BLaER1 treated with 17β-estradiol and CSF1 and Interleukin-3, amounts not matched to agents 10 nM and 100 nM (cell line): ENCODE data around the gene NPC2.
A peak's percentile ranks its signal among the peaks of the same experiment; 100 is the strongest.

Experiments used
- H3K27ac ChIP-seq, 11 experiments: shearing (Covaris generic); formaldehyde crosslinking; 2 replicates each; pipeline ENCODE4 v1.8.1; 2022
- H3K27me3 ChIP-seq, 11 experiments: shearing (Covaris generic); formaldehyde crosslinking; 2 replicates each; pipeline ENCODE4 v1.8.1; 2022
- H3K36me3 ChIP-seq, 11 experiments: shearing (Covaris generic); formaldehyde crosslinking; 2 replicates each; pipeline ENCODE4 v1.8.1; 2022
- H3K4me1 ChIP-seq, 10 experiments: shearing (Covaris generic); formaldehyde crosslinking; 2 replicates each; pipeline ENCODE4 v1.8.1; 2022
- H3K4me2 ChIP-seq, 11 experiments: shearing (Covaris generic); formaldehyde crosslinking; 2 replicates each; pipeline ENCODE4 v1.8.1; 2022
- H3K4me3 ChIP-seq, 10 experiments: shearing (Covaris generic); formaldehyde crosslinking; 2 replicates each; pipeline ENCODE4 v1.8.1; 2022
- H3K9ac ChIP-seq, 11 experiments: shearing (Covaris generic); formaldehyde crosslinking; 2 replicates each; pipeline ENCODE4 v1.8.1; 2022
- H3K9me3 ChIP-seq, 11 experiments: shearing (Covaris generic); formaldehyde crosslinking; replicated peaks in 1 of 11; 2 replicates each; pipeline ENCODE4 v1.8.1; 2022
- H4K20me1 ChIP-seq, 11 experiments: shearing (Covaris generic); formaldehyde crosslinking; 2 replicates each; pipeline ENCODE4 v1.8.1; 2022
- Cebpa-rat ChIP-seq, 11 experiments: shearing (Covaris generic); IDR thresholded peaks; 2 replicates each; pipeline ENCODE4 v1.8.1; 2022

Gene NPC2

GRCh38 chr14:74524076-74524811 lies 31.1 kb upstream of the NPC2 start:
- Histone ChIP-seq H3K27ac (no peak overlapping the region), H4K20me1 (no peaks in the 10 kb centered on the region; a peak in 2 of 22 replicates), H3K4me3 (no peak overlapping the region), H3K9ac (no peak overlapping the region), H3K4me1 (peaks cover 15 to 44% (median 31%) of the 10 kb centered on the region in 10 experiments), H3K4me2 (peak overlapping the region in 6 of 11 experiments; percentile 2 to 81 (median 59); a peak in 10 of 22 replicates), H3K9me3 (no peaks in the 10 kb centered on the region), H3K27me3 (no peaks in the 10 kb centered on the region), H3K36me3 (peaks cover 0 to 3% (median 0%) of the 10 kb centered on the region in 11 experiments; a peak in 1 of 22 replicates)
- TF ChIP-seq Cebpa-rat (IDR thresholded peaks at IDR 0.05) = no peak

- Histone ChIP-seq H3K27me3 (no peaks in the 10 kb centered on the region), H3K4me1 (peaks cover 23 to 38% (median 35%) of the 10 kb centered on the region in 10 experiments), H4K20me1 (no peaks in the 10 kb centered on the region; a peak in 2 of 22 replicates), H3K4me2 (no peak overlapping the region), H3K9ac (no peak overlapping the region), H3K36me3 (peaks cover 0 to 3% (median 0%) of the 10 kb centered on the region in 11 experiments; a peak in 1 of 22 replicates), H3K27ac (no peak overlapping the region), H3K9me3 (no peaks in the 10 kb centered on the region), H3K4me3 (no peak overlapping the region)
- TF ChIP-seq Cebpa-rat (IDR thresholded peaks at IDR 0.05) = no peak
Observed at GRCh38 chr14:74522740-74523139, 29.6 kb upstream of the NPC2 start.

- Histone ChIP-seq H3K27ac (no peak overlapping the region), H3K36me3 (peaks cover 0 to 3% (median 0%) of the 10 kb centered on the region in 11 experiments; a peak in 1 of 22 replicates), H3K9me3 (no peaks in the 10 kb centered on the region), H3K4me2 (no peak overlapping the region), H3K4me1 (peaks cover 23 to 31% (median 28%) of the 10 kb centered on the region in 10 experiments), H3K4me3 (no peak overlapping the region), H4K20me1 (no peaks in the 10 kb centered on the region; a peak in 2 of 22 replicates), H3K27me3 (no peaks in the 10 kb centered on the region), H3K9ac (no peak overlapping the region)
- no peak for TF ChIP-seq Cebpa-rat (IDR thresholded peaks at IDR 0.05)
Observed at GRCh38 chr14:74521756-74522155, 28.7 kb upstream of the NPC2 start.

- no peak overlapping the region for H3K4me3 ChIP-seq
- no peak overlapping the region for H3K4me2 ChIP-seq
- TF ChIP-seq Cebpa-rat (IDR thresholded peaks at IDR 0.05) = no peak
- H4K20me1 ChIP-seq = no peaks in the 10 kb centered on the region
- H3K27me3 ChIP-seq = no peaks in the 10 kb centered on the region
- H3K27ac ChIP-seq = no peak overlapping the region
- peaks cover 20 to 26% (median 23%) of the 10 kb centered on the region in 10 experiments for H3K4me1 ChIP-seq
- no peaks in the 10 kb centered on the region for H3K9me3 ChIP-seq
- H3K36me3 ChIP-seq = peaks cover 0 to 3% (median 0%) of the 10 kb centered on the region in 11 experiments; a peak in 1 of 22 replicates
- no peak overlapping the region for H3K9ac ChIP-seq
Observed at GRCh38 chr14:74519316-74520074, 26.4 kb upstream of the NPC2 start.

- peak overlapping the region in 6 of 11 experiments; percentile 8 to 42 (median 40); a peak in 10 of 22 replicates for H3K4me2 ChIP-seq
Observed at GRCh38 chr14:74518221-74518620, 25.1 kb upstream of the NPC2 start.

GRCh38 chr14:74517731-74518130 lies 24.6 kb upstream of the NPC2 start:
- Histone ChIP-seq H3K36me3 (peaks cover 0 to 3% (median 0%) of the 10 kb centered on the region in 11 experiments; a peak in 1 of 22 replicates), H3K27ac (no peak overlapping the region), H3K4me3 (no peak overlapping the region), H3K9me3 (no peaks in the 10 kb centered on the region), H3K4me1 (peaks cover 32 to 40% (median 36%) of the 10 kb centered on the region in 10 experiments), H3K9ac (no peak overlapping the region), H3K4me2 (peak overlapping the region in 6 of 11 experiments; percentile 8 to 42 (median 40); a peak in 6 of 22 replicates), H3K27me3 (no peaks in the 10 kb centered on the region), H4K20me1 (no peaks in the 10 kb centered on the region)
- TF ChIP-seq Cebpa-rat (IDR thresholded peaks at IDR 0.05) = no peak

More at GRCh38 chr14:74518221-74518620, 25.1 kb upstream of the NPC2 start:
- Histone ChIP-seq H3K27me3 (no peaks in the 10 kb centered on the region), H3K4me1 (peaks cover 27 to 39% (median 35%) of the 10 kb centered on the region in 10 experiments), H3K4me3 (no peak overlapping the region), H3K27ac (no peak overlapping the region), H3K9ac (no peak overlapping the region), H3K36me3 (peaks cover 0 to 3% (median 0%) of the 10 kb centered on the region in 11 experiments; a peak in 1 of 22 replicates), H3K9me3 (no peaks in the 10 kb centered on the region), H4K20me1 (no peaks in the 10 kb centered on the region)
- no peak for TF ChIP-seq Cebpa-rat (IDR thresholded peaks at IDR 0.05)

GRCh38 chr14:74516451-74517160 lies 23.5 kb upstream of the NPC2 start:
- H3K4me2 ChIP-seq = no peak overlapping the region

GRCh38 chr14:74515891-74516412 lies 22.8 kb upstream of the NPC2 start:
- peaks cover 35 to 54% (median 38%) of the 10 kb centered on the region in 10 experiments for H3K4me1 ChIP-seq
- H3K9me3 ChIP-seq = no peaks in the 10 kb centered on the region
- no peak overlapping the region for H3K27ac ChIP-seq
- H3K4me2 ChIP-seq = peak overlapping the region; percentile 54 to 92 (median 85); a peak in 19 of 22 replicates
- H3K36me3 ChIP-seq = peaks cover 0 to 3% (median 0%) of the 10 kb centered on the region in 11 experiments; a peak in 1 of 22 replicates
- no peak overlapping the region for H3K9ac ChIP-seq
- H3K4me3 ChIP-seq = no peak overlapping the region
- TF ChIP-seq Cebpa-rat (IDR thresholded peaks at IDR 0.05) = no peak
- H4K20me1 ChIP-seq = no peaks in the 10 kb centered on the region
- no peaks in the 10 kb centered on the region for H3K27me3 ChIP-seq

More at GRCh38 chr14:74516451-74517160, 23.5 kb upstream of the NPC2 start:
- Histone ChIP-seq H3K27ac (no peak overlapping the region), H3K36me3 (peaks cover 0 to 3% (median 0%) of the 10 kb centered on the region in 11 experiments; a peak in 1 of 22 replicates), H4K20me1 (no peaks in the 10 kb centered on the region), H3K27me3 (no peaks in the 10 kb centered on the region), H3K4me1 (peaks cover 35 to 48% (median 38%) of the 10 kb centered on the region in 10 experiments), H3K9me3 (no peaks in the 10 kb centered on the region), H3K9ac (no peak overlapping the region), H3K4me3 (no peak overlapping the region)
- no peak for TF ChIP-seq Cebpa-rat (IDR thresholded peaks at IDR 0.05)
